ENCODE results near the gene ADAMTS1.

DNA sequence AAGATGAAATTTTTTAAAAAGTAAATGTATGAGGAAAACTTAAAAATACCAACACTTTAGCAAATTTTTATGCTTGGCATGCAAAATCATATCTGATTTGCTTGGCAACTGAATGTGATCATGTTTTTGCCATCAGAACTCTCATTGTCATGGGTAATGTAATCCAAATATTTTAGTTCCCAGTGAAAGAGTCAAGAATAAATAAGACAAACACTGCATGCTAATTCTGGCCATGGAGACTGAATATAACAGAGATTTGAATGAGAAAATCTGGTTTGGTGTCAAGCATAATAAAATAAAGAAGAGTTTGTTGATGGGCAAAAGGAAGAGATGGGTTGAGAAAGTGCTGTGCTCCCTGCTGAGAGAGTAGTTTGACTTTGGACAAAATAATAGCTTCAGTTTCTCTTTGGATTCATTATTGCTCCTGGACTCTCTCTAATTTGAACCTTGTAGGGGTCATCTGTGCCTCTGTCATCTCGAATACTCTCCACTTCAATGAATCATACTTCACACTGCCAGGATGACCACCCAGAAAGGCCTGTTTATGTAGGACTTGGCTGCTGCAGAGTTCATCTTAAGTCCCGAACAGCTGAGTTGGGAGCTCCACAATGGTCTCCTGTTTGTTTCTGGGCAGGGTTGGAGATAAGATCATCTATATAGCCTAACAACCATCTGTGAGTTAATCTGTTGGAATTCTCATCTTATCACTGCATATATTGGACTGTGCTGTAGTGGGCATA lies 34.4 kb downstream of the ADAMTS1 start:
- TF ChIP-seq, protein P1, sequence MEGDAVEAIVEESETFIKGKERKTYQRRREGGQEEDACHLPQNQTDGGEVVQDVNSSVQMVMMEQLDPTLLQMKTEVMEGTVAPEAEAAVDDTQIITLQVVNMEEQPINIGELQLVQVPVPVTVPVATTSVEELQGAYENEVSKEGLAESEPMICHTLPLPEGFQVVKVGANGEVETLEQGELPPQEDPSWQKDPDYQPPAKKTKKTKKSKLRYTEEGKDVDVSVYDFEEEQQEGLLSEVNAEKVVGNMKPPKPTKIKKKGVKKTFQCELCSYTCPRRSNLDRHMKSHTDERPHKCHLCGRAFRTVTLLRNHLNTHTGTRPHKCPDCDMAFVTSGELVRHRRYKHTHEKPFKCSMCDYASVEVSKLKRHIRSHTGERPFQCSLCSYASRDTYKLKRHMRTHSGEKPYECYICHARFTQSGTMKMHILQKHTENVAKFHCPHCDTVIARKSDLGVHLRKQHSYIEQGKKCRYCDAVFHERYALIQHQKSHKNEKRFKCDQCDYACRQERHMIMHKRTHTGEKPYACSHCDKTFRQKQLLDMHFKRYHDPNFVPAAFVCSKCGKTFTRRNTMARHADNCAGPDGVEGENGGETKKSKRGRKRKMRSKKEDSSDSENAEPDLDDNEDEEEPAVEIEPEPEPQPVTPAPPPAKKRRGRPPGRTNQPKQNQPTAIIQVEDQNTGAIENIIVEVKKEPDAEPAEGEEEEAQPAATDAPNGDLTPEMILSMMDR (IDR thresholded peaks at IDR 0.05): no peak
- no peak for TF ChIP-seq POLR2A (IDR thresholded peaks at IDR 0.05)
- no peak for TF ChIP-seq EP300 (IDR thresholded peaks at IDR 0.05)
